Measurements from ENCODE around the gene ZMYND10.

The ZMYND10 gene

GRCh38 chr3:50294492-50295403, 50.8 kb downstream of the ZMYND10 start:
- no peaks in the 10 kb centered on the region for H3K27me3 ChIP-seq (ENCODE audit: insufficient read depth, low read length)
- no peak overlapping the region for H3K4ac ChIP-seq (ENCODE audit: low read depth, low read length)
- no peak overlapping the region for H2BK5ac ChIP-seq (ENCODE audit: low read depth, low read length, poor library complexity)
- no peak overlapping the region for H4K12ac ChIP-seq (ENCODE audit: low read depth, low read length)
- no CpG with 5 or more reads among the region's 22 CpGs for WGBS (ENCODE audit: extremely low coverage, insufficient coverage, insufficient read length)
- no peak overlapping the region for H2AFZ ChIP-seq (ENCODE audit: insufficient read depth, low read length, poor library complexity)
- H3K9me3 ChIP-seq (ENCODE audit: insufficient read depth, low read depth, low read length) = no peaks in the 10 kb centered on the region
- H3K36me3 ChIP-seq (ENCODE audit: control insufficient read depth in 1 of 2, insufficient read depth in 2 of 2, low read length in 2 of 2) = peaks cover 12% of the 10 kb centered on the region in 2 experiments
- no peak for DNase-seq
- no peak overlapping the region for H4K8ac ChIP-seq (ENCODE audit: low read depth, low read length)
- peaks cover 18% of the 10 kb centered on the region for H3K79me1 ChIP-seq (ENCODE audit: low read length)
- H3K9ac ChIP-seq (ENCODE audit: low read length) = no peak overlapping the region
- peaks cover 7% of the 10 kb centered on the region for H3K79me2 ChIP-seq (ENCODE audit: control insufficient read depth, insufficient read depth, low read length, poor library complexity)
- no peak overlapping the region for H2BK12ac ChIP-seq (ENCODE audit: low read length)
- no peak overlapping the region for H3K4me2 ChIP-seq (ENCODE audit: low read length)
- no peak overlapping the region for H2AK5ac ChIP-seq (ENCODE audit: low read length)
- H3K27ac ChIP-seq (ENCODE audit: low read depth, low read length) = no peak overlapping the region
- H3K4me3 ChIP-seq (ENCODE audit: low read depth, low read length) = no peak overlapping the region
- H3K23ac ChIP-seq (ENCODE audit: low read length) = no peak overlapping the region
- H3K4me1 ChIP-seq (ENCODE audit: control insufficient read depth in 1 of 2, insufficient read depth in 2 of 2, low read length in 2 of 2) = peaks cover 9 to 16% of the 10 kb centered on the region in 2 experiments
- no peak overlapping the region for H3K18ac ChIP-seq (ENCODE audit: low read length)
- H2BK120ac ChIP-seq (ENCODE audit: insufficient read depth, low read length, poor library complexity) = no peak overlapping the region
- H3K14ac ChIP-seq (ENCODE audit: low read length) = no peak overlapping the region
- H4K91ac ChIP-seq (ENCODE audit: low read depth, low read length) = no peak overlapping the region

- no peak overlapping the region for H3K27ac ChIP-seq (ENCODE audit: low read depth, low read length)
- no peak overlapping the region for H4K12ac ChIP-seq (ENCODE audit: low read depth, low read length)
- no peak overlapping the region for H3K18ac ChIP-seq (ENCODE audit: low read length)
- H3K4me2 ChIP-seq (ENCODE audit: low read length) = no peak overlapping the region
- H3K4me1 ChIP-seq (ENCODE audit: control insufficient read depth in 1 of 2, insufficient read depth in 2 of 2, low read length in 2 of 2) = peaks cover 9 to 15% of the 10 kb centered on the region in 2 experiments
- no peak overlapping the region for H4K8ac ChIP-seq (ENCODE audit: low read depth, low read length)
- no peaks in the 10 kb centered on the region for H3K9me3 ChIP-seq (ENCODE audit: insufficient read depth, low read depth, low read length)
- H3K4me3 ChIP-seq (ENCODE audit: low read depth, low read length) = no peak overlapping the region
- no peak overlapping the region for H4K91ac ChIP-seq (ENCODE audit: low read depth, low read length)
- H3K36me3 ChIP-seq (ENCODE audit: control insufficient read depth in 1 of 2, insufficient read depth in 2 of 2, low read length in 2 of 2) = peaks cover 19% of the 10 kb centered on the region in 2 experiments
- no peak overlapping the region for H2AFZ ChIP-seq (ENCODE audit: insufficient read depth, low read length, poor library complexity)
- H3K79me1 ChIP-seq (ENCODE audit: low read length) = peaks cover 17% of the 10 kb centered on the region
- no peak overlapping the region for H2BK120ac ChIP-seq (ENCODE audit: insufficient read depth, low read length, poor library complexity)
- WGBS (ENCODE audit: extremely low coverage, insufficient coverage, insufficient read length) = no CpG with 5 or more reads among the region's 4 CpGs
- peaks cover 7% of the 10 kb centered on the region for H3K79me2 ChIP-seq (ENCODE audit: control insufficient read depth, insufficient read depth, low read length, poor library complexity)
- no peak for DNase-seq
- no peak overlapping the region for H3K23ac ChIP-seq (ENCODE audit: low read length)
- no peak overlapping the region for H2BK12ac ChIP-seq (ENCODE audit: low read length)
- H3K14ac ChIP-seq (ENCODE audit: low read length) = no peak overlapping the region
- no peak overlapping the region for H3K4ac ChIP-seq (ENCODE audit: low read depth, low read length)
- no peak overlapping the region for H3K9ac ChIP-seq (ENCODE audit: low read length)
- no peaks in the 10 kb centered on the region for H3K27me3 ChIP-seq (ENCODE audit: insufficient read depth, low read length)
- no peak overlapping the region for H2BK5ac ChIP-seq (ENCODE audit: low read depth, low read length, poor library complexity)
- H2AK5ac ChIP-seq (ENCODE audit: low read length) = no peak overlapping the region
Observed at GRCh38 chr3:50294089-50294488, 51.4 kb downstream of the ZMYND10 start.

GRCh38 chr3:50293079-50293801, 52.3 kb downstream of the ZMYND10 start:
- Histone ChIP-seq H3K4me2 (ENCODE audit: low read length) (no peak overlapping the region), H2BK120ac (ENCODE audit: insufficient read depth, low read length, poor library complexity) (no peak overlapping the region), H2AK5ac (ENCODE audit: low read length) (no peak overlapping the region), H2BK12ac (ENCODE audit: low read length) (no peak overlapping the region), H3K27ac (ENCODE audit: low read depth, low read length) (no peak overlapping the region), H3K36me3 (ENCODE audit: control insufficient read depth in 1 of 2, insufficient read depth in 2 of 2, low read length in 2 of 2) (peaks cover 27 to 28% of the 10 kb centered on the region in 2 experiments), H3K23ac (ENCODE audit: low read length) (no peak overlapping the region), H4K8ac (ENCODE audit: low read depth, low read length) (peak overlapping the region; percentile 93), H4K12ac (ENCODE audit: low read depth, low read length) (peak overlapping the region; percentile 82), H3K14ac (ENCODE audit: low read length) (no peak overlapping the region), H3K79me1 (ENCODE audit: low read length) (peaks cover 10% of the 10 kb centered on the region), H3K9ac (ENCODE audit: low read length) (no peak overlapping the region), H3K79me2 (ENCODE audit: control insufficient read depth, insufficient read depth, low read length, poor library complexity) (peaks cover 4% of the 10 kb centered on the region), H2AFZ (ENCODE audit: insufficient read depth, low read length, poor library complexity) (no peak overlapping the region), H3K9me3 (ENCODE audit: insufficient read depth, low read depth, low read length) (peaks cover 1% of the 10 kb centered on the region), H3K4ac (ENCODE audit: low read depth, low read length) (no peak overlapping the region), H3K18ac (ENCODE audit: low read length) (no peak overlapping the region), H3K27me3 (ENCODE audit: insufficient read depth, low read length) (no peaks in the 10 kb centered on the region), H4K91ac (ENCODE audit: low read depth, low read length) (peak overlapping the region; percentile 53), H2BK5ac (ENCODE audit: low read depth, low read length, poor library complexity) (no peak overlapping the region), H3K4me1 (ENCODE audit: control insufficient read depth in 1 of 2, insufficient read depth in 2 of 2, low read length in 2 of 2) (peaks cover 6 to 11% of the 10 kb centered on the region in 2 experiments), H3K4me3 (ENCODE audit: low read depth, low read length) (no peak overlapping the region)
- WGBS (ENCODE audit: extremely low coverage, insufficient coverage, insufficient read length) = no CpG with 5 or more reads among the region's 12 CpGs
- no peak for DNase-seq

GRCh38 chr3:50292159-50293078, 53.1 kb downstream of the ZMYND10 start, which contains the start of gene IFRD2:
IFRD2 (minus strand) TSS chr3:50292429; CDS start chr3:50292274, 155 bp downstream.
- Histone ChIP-seq H3K9ac (ENCODE audit: low read length) (peak within 1 kb of the TSS; percentile 92), H3K14ac (ENCODE audit: low read length) (peak within 1 kb of the TSS; percentile 56), H3K4me3 (ENCODE audit: low read depth, low read length) (peak within 1 kb of the TSS; percentile 87), H3K18ac (ENCODE audit: low read length) (peak within 1 kb of the TSS; percentile 48), H2BK12ac (ENCODE audit: low read length) (no peak within 1 kb of the TSS), H3K4ac (ENCODE audit: low read depth, low read length) (peak within 1 kb of the TSS; percentile 91), H3K36me3 (ENCODE audit: control insufficient read depth in 1 of 2, insufficient read depth in 2 of 2, low read length in 2 of 2) (peaks cover 35 to 36% of the 10 kb centered on the region in 2 experiments), H3K27ac (ENCODE audit: low read depth, low read length) (no peak within 1 kb of the TSS), H2BK120ac (ENCODE audit: insufficient read depth, low read length, poor library complexity) (peak within 1 kb of the TSS; percentile 4), H2AFZ (ENCODE audit: insufficient read depth, low read length, poor library complexity) (peak within 1 kb of the TSS; percentile 77), H2AK5ac (ENCODE audit: low read length) (peak within 1 kb of the TSS; percentile 78), H4K8ac (ENCODE audit: low read depth, low read length) (peak within 1 kb of the TSS; percentile 93), H2BK5ac (ENCODE audit: low read depth, low read length, poor library complexity) (peak within 1 kb of the TSS; percentile 15), H3K4me2 (ENCODE audit: low read length) (peak within 1 kb of the TSS; percentile 99), H3K79me2 (ENCODE audit: control insufficient read depth, insufficient read depth, low read length, poor library complexity) (peaks cover 4% of the 10 kb centered on the region), H4K91ac (ENCODE audit: low read depth, low read length) (peak within 1 kb of the TSS; percentile 71), H3K9me3 (ENCODE audit: insufficient read depth, low read depth, low read length) (peaks cover 2% of the 10 kb centered on the region), H3K23ac (ENCODE audit: low read length) (no peak within 1 kb of the TSS), H3K79me1 (ENCODE audit: low read length) (peaks cover 9% of the 10 kb centered on the region), H3K27me3 (ENCODE audit: insufficient read depth, low read length) (no peaks in the 10 kb centered on the region), H3K4me1 (ENCODE audit: control insufficient read depth in 1 of 2, insufficient read depth in 2 of 2, low read length in 2 of 2) (peaks cover 6 to 10% of the 10 kb centered on the region in 2 experiments), H4K12ac (ENCODE audit: low read depth, low read length) (peak within 1 kb of the TSS; percentile 82)
- peak; percentile 97 to 98 for DNase-seq
- no CpG with 5 or more reads among the region's 67 CpGs for WGBS (ENCODE audit: extremely low coverage, insufficient coverage, insufficient read length)

All from trophoblast cell (in vitro differentiated cells and primary cell).